ENCODE data around the gene THOP1.

The THOP1 gene

DNA sequence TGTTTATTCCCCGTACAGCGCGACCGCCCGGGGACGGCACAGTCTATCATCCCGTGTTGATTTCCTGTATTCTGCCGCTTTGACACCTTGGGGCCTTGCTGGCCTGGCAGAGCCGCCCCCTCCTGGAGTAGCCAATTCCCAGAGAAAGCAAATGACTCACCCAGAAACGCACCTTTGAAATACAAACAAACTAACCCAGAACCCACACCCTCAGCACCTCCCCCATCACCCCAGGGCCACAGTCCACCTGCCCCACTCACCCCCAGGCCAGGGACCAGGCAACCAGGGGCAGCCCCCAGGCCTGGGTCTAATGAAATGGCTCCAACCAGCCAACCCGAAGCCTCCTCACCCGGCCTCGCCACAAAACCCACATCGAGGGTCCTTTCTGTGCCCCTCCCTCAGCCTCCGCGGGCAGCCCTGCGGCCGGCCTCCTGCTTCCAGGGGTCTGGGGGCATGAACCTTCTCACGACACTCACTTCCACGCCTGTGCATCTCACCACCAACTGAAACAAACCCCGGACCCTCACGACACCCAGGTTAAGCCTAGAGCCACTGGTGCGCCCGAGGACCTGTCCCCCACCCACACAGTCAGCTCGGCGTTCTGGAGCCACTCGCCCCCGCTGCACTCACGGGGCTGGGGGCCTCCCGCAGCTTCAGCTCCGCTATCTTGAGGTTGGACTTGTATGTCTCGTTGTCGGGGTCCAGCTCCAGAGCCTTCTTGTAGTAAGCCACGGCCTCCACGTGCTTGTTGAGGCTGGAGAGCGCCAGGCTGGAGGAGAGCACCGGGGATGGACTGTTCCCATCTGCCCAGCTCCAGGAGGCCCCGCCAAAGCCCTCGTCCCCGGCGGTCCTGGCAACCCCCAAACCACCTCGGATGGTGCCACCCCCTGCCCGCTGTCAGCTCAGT lies 23.2 kb upstream of the THOP1 start:
- no peak for DNase-seq

GRCh38 chr19:2762783-2763496 lies 22.4 kb upstream of the THOP1 start:
- no peak for DNase-seq

GRCh38 chr19:2763687-2764086 lies 21.6 kb upstream of the THOP1 start:
- DNase-seq: no peak

DNA sequence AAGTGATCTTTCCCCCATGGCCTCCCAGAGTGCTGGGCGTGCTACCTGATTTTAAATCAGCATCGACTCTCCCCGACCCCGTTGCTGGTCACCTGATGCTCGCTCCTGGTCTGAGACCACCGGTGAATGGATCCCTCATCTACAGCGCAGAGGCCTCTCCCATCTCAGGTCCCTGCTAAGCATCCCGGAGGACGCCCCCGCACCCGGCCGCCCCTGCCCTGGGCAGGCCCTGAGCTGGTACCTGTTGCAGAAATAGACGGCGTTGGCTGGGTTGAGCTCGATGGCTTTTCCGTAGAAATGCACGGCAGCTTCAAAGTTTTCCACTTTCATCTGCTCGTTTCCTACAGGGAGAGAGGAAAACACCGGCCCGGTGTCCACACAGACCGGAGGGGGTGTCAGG lies 20.4 kb upstream of the THOP1 start:
- no peak for DNase-seq

DNA sequence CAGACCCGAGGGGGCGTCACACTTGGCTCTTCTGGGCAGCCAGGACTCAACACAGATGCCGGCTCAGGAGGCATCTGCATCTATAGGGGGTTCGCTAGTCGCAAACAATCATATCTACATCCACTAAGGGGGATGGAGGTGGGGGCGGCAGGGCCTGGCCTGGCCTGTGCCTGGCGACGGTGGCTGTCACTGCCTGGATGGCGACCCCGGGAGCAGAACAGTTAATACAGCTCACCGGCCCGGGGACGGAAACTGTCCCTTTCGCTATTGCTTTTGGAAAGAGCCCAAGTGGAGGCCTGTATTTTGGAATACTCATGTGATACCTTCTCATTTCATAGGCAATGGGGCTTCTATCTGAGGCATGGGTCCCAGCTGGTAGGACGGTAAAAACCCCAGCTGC lies 19.9 kb upstream of the THOP1 start:
- DNase-seq: no peak

- DNase-seq: no peak
Observed at GRCh38 chr19:2766594-2767372, 18.5 kb upstream of the THOP1 start.

DNA sequence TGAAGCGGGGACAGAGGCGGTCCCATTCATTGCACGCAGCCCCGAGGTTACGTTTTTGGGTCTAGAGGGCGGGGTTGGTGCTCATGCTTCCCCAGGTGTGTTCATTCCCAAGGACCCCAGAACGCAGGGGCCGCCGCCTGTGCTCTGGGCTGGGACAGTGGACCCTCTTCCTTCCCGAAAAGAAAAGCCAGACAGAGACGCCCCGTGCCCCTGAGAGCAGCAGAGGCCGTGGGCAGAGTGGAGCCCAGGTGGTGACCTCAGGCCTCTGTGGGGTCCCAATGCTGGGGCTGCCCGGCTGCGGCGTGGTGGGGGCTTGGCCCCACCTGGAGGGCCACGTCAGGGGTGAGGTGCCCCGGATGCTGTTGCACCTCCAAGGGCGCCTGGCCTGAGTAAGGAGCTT lies 17.6 kb upstream of the THOP1 start:
- DNase-seq: no peak

DNA sequence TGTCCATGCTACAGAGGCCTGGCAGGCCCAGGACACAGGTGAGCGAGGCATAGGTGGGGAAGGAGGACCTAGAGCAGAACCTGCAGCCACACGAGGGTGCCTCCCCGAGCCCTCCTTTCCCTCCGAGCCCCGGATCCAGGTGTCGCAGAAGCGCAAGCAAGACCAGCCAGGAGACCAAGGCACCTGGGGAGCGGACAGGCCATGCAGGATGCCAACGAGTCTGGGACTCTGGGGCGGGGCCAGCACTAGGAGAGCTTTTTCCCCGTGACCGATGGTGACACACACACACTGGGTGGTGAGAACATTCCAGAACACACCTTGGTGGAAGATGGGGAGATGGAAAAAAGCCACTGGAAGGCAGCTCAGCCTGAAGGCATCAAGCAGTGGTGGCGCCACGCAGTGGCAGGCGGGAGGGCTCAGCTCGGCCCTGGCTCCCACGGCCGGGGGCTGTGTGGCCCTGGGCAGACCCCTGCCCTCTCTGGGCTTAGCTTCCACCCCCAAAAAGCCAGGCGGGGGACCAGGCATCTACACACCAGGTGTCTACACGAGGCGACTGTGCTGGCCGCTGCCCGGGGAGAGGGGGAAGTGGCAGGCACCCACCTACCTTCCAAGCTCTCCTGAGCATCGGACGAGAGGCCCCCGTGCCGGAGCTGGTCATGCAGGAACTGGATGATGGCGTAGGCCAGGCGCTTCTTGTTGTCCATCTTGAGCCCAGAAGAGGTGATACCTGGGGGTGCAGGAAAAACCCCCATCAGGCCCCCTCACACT lies 16.8 kb upstream of the THOP1 start:
- DNase-seq: no peak

- no peak for DNase-seq
Observed at GRCh38 chr19:2769218-2769617, 16.1 kb upstream of the THOP1 start.

DNA sequence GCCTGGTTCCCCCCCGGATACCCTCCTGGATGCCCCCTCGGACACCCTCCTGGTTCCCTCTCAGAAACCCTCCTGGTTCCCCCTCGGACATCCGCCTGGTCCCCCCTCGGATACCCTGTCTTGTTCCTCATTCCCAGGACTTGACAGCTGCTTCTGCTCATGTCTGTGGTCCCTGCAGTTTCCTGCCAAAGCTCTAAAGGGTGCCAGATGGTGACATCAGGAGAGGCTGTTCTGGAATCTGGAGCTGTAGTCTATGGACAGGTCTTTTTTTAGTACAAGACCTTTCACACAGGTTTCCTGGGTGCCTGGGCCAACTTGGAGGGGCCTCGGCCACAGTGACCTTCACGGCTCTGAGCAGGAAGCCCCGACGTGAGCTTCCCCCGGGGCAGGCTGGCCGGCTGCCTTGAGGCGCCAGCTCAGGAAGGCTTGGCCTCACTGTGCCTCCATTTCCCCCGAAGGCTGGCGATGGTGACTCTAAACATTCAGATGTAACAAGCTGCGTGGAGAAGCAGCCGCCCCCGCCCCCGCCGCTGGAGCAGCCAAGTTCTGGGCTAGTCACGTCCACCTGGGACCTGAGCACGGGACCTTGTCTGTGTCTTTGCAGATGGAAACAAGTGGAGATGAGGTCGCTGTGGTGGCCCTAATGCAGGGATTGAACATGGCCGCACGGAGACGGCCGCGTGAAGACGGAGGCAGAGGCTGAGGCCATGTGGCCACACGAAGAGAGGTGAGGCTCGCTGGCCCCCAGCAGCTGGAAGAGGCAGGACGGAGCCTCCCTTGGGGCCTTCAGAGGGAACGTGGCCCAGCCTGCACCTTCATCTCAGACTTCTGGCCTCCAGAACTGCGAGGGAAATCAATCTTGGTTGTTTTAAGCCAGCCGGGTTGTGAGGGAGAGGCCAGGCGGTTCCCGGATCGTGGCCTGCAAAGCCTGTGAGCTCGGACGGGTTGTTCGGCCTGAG lies 15.0 kb upstream of the THOP1 start:
- DNase-seq: peak in 26 of 58 donors; percentile 5 to 63 (median 25)

GRCh38 chr19:2771786-2772674 lies 13.3 kb upstream of the THOP1 start:
- DNase-seq: no peak

DNA sequence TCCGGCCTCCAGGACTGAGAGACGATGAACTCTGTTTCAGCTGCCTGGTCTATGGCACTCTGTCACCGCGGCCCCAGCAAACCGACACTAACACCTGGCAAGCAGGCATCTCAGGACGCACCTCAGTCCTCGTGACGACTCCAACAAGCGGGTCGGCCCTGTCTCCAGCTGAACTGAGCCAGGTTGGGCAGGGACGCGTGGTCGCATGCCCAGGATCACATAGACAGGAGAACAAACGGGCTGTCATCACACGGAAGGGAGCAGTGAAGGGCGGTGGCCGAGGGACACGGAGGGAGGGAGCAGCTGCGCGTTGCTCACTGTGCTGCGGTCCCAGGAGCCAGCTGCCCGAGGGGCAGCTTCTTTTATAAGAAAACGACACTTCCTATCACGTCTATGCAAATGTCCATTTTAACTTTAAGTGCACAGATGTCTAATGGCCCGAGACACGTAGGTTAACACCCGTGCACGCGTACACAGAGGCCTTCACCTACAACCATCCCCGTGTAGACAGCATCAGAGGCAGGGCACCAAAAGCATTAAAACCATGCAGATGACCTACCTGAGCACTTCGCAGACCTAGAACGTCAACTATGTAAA lies 11.1 kb upstream of the THOP1 start:
- peak in 1 of 58 donors; percentile 20 for DNase-seq

DNA sequence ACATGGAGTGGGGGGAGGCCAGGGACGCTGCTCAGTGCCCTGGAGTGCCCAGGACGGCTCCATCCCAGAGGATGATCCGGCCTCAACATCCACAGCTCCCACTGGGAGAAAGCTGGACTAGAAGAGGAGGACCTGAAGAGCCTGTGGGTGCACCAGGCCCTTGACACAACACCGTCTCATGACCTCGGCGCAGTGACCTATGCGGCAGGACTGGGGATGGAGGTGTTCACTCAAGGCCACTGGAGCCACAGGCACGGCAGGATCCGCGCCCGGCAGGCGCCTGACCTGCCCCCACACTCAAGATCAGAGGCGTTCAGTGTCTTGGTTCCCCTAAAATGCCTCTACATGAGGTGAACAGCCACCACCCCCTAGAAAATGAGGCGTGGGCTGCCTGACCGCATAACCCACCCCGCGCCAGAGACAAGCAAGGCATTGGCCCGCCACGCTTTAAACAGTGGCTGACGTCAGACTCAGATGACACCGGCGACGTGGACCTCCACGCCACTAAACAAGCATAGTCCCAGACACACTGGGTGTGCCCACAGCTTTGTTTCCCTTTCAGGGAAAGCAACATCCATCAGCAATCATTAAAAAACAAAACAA lies 10.2 kb upstream of the THOP1 start:
- peak in 12 of 58 donors; percentile 14 to 52 (median 37) for DNase-seq

DNA sequence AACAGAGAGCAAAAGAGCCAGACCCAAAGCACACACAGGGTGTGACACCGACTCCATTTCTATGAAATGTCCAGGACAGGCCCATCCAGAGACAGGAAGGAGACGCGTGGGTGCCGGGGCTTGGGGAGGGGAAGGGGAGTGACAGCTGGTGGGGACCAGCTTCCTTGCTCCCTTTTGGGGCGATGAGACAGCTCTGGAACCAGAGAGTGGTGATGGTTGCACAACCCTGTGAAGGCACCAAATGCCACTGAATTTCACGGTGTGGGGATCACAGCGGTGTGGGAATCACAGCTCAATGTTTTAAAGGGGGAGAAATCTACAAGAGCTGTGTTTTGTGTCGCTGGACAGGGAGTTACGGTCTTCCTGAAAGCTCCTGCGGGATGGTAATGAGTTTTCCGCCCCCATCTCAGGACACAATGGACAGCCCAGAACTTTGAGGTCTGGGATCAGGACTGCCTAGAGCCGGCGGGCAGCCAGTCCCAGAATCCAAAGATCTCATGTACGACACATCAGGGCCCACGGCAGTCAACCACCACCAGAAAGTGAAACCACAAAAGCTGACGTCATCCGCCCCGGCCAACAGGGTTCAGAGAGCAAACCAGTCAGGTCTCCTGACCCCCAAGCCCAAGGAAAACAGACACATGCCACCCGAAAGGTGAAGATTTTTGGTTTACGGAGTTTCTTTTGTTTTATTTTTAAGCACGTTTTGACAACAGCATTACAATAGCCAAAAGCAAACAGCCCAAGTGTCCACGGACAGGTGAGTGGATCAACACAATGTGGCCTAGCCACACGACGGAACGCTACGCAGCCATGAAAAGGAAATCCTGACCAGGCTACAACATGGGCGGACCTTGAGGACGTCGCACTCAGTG lies 9.5 kb upstream of the THOP1 start:
- peak in 18 of 58 donors; percentile 12 to 65 (median 24) for DNase-seq

DNA sequence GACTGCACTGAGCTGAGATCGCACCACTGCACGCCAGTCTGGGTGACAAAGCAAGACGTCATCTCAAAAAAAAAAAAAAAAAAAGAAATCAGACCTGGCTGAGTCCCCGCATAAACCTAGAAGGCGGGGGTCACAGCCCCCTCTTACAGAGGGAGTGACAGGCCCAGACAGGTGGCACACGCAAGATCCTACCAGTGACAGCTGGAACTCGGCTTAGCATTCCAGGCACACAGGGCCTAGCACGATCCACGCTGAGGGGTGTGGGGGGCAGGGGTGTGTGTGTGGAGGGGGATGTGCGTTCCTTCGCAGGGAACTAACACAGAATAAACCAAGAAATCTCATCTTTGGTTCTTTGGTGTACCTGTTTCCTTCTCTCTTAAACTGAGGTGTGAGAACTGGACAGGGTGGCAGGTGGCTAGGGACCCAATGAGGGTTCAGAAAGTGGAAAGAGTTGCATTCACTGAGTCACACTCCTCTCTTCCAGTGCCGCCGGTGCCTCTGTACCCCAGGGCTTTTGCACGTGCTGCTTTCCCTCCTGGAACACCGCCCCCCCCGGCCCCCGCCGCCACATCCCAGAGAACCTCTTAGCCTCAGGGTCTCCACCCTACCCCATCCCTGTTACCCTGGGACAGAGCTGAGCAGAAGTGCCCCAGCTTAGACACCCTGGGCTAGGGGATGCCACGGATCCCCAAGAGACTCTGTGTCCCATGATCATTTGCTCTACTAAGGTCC lies 7.2 kb upstream of the THOP1 start:
- no peak for DNase-seq

DNA sequence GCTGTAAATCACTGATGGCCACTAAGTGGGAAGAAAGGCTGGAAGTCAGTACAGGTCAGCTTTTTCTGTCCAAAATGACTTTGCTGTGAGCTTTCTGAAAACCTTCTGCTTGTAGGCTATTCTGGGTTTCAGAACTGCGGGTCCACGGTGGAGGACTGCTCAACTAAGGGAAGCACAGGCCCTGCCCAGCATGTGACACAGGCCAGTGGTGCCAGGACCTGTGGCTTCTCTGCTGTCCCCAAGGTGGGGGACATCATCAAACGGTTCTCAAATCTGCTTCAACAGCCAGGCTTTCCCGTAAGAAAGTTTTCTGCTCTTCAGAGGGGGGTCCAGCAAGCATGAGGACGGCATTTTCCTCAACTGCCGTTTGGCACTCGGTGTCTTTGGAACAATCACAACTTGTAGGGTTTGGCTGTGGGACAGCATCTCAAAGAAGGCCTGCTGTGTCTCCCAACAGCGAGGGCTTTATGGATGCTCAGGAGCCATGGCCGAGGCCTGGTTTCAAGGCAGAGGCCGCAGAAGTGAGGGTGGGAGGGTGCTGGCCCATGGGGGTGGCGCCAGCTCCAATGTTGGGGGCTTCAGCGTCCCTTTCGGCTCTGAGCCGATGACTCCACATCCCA lies 6.1 kb upstream of the THOP1 start:
- peak in 43 of 58 donors; percentile 5 to 79 (median 56) for DNase-seq
